Upper lobe of left lung (tissue), 4 donors: ENCODE data around the gene AKR7A3.

Experiments used
- EP300 ChIP-seq, 4 donors: sonication (generic); formaldehyde crosslinking; IDR thresholded peaks; one replicate each; pipeline ENCODE4 v1.5.1; 2017; ENCODE audit warnings: antibody characterized with exemption in 4 of 4, control low read depth in 2 of 4
- POLR2A ChIP-seq, 4 donors: fragments of 450-650 bp; IDR thresholded peaks; one replicate each; pipeline ENCODE4 v1.5.1; 2016 to 2017; ENCODE audit warnings: antibody characterized with exemption in 4 of 4, mild to moderate bottlenecking in 2 of 4
- TF ChIP-seq, protein P1 (sequence below), 6 experiments: fragments of 450-650 bp in 4 of 6; fragments of 200-600 bp in 2 of 6; sonication (generic) in 2 of 6; IDR thresholded peaks; one replicate each; pipeline ENCODE4 v1.5.1; 2016 to 2019; ENCODE audit warnings: antibody characterized with exemption in 6 of 6

DNA sequence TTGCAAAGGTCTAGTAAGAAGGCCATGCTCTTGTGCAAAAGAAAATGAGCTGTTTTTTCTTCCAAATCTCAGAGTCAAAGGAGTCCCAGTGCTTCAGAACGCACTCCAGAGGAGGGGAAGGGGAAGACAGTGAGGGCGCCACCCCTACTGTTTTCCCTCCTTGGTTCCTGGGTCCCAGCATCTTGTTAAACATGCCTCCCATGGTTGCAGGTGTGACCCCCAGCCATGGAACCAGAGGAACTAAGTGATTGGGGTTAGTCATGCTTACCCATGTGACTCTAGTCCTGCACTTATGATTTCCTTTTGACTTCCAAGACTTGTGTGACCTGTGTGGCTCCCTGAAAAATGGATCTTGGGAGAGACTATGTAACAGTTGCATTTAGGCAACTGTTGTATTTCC, 6.1 kb upstream of the AKR7A3 start:
- TF ChIP-seq, protein P1, sequence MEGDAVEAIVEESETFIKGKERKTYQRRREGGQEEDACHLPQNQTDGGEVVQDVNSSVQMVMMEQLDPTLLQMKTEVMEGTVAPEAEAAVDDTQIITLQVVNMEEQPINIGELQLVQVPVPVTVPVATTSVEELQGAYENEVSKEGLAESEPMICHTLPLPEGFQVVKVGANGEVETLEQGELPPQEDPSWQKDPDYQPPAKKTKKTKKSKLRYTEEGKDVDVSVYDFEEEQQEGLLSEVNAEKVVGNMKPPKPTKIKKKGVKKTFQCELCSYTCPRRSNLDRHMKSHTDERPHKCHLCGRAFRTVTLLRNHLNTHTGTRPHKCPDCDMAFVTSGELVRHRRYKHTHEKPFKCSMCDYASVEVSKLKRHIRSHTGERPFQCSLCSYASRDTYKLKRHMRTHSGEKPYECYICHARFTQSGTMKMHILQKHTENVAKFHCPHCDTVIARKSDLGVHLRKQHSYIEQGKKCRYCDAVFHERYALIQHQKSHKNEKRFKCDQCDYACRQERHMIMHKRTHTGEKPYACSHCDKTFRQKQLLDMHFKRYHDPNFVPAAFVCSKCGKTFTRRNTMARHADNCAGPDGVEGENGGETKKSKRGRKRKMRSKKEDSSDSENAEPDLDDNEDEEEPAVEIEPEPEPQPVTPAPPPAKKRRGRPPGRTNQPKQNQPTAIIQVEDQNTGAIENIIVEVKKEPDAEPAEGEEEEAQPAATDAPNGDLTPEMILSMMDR (IDR thresholded peaks at IDR 0.05): no peak
- TF ChIP-seq EP300 (IDR thresholded peaks at IDR 0.05): no peak
- no peak for TF ChIP-seq POLR2A (IDR thresholded peaks at IDR 0.05)
